Pons (tissue), 1 donor: ENCODE results near the gene RGS12.

Experiments
- DNase-seq: peaks from one replicate; pipeline ENCODE4 v3.0.0-alpha.2; 2016; ENCODE audit warnings: low spot score

The RGS12 gene

GRCh38 chr4:3283916-3284315 lies 8.9 kb upstream of the RGS12 start:
- no peak for DNase-seq

DNA sequence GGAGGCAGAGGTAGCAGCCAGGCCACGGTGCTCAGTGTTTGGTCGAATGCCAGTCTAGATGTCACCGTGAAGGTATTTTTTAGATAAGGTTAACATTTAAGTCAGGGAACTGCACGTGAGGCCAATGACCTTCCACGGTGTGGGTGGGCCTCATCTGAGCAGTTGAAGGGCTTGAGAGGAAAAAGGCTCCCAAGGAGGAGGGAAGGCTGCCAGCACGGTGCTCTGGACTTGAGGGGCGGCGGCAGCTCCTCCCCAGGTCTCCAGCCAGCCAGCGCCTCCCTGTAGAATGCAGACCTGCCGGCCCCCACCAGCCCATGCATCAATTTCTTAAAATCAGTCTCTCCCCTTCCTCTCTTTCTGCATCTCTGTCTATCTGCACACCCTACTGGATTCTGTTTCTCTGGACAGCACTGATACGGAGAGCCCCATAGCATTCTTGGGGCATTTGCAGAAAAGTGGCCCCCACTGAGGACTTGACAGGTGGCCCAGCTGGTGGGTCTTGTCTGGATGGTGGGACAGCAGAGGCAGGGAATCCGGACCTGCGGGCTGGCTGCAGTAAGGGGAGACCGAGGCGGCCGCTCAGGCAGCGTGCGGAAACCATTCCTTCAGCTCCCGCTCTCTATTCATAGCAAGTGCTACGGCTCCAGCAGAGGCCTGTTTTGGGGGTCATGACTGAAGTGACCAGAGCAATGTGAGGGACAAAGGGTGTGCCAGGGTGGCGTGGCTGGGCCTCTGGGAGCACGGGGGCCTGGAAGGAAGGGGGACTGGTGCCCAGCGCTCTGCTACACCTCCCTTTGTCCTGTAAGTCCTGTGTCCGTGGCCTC lies 7.9 kb upstream of the RGS12 start:
- no peak for DNase-seq

GRCh38 chr4:3285558-3286334 lies 7.1 kb upstream of the RGS12 start:
- peak; percentile 54 for DNase-seq

GRCh38 chr4:3286335-3287175 lies 6.3 kb upstream of the RGS12 start:
- no peak for DNase-seq

GRCh38 chr4:3287271-3287971 lies 5.4 kb upstream of the RGS12 start:
- DNase-seq: no peak

DNA sequence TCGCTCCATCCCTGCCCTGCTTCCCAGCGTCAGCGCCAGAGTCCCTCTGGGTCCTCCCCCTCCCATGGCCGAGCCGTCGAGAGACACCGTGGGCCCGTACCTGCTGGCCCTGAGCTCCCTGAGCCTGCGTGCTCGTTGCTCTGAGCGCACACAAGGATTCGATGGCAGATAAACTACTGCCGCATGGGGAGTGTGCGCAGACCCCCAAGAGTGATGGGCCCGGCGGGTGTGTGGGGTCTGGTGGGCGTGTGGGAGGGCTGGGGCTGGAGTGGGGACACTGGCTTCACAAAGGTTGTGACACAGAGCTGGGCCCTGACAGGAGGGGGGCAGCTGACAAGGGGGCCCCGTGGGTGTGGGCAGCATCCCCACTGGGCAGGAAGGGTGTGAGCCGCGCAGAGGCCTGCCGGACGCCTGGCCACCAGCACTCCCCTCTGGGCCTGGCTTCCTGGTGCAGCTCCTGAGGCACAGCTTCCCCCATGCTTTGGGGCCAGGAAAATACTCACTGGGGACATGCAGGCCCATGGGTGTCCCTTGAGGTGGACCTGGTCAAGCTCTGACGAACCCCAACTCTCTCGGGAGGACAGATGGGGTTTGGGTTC lies 4.8 kb upstream of the RGS12 start:
- DNase-seq: no peak

DNA sequence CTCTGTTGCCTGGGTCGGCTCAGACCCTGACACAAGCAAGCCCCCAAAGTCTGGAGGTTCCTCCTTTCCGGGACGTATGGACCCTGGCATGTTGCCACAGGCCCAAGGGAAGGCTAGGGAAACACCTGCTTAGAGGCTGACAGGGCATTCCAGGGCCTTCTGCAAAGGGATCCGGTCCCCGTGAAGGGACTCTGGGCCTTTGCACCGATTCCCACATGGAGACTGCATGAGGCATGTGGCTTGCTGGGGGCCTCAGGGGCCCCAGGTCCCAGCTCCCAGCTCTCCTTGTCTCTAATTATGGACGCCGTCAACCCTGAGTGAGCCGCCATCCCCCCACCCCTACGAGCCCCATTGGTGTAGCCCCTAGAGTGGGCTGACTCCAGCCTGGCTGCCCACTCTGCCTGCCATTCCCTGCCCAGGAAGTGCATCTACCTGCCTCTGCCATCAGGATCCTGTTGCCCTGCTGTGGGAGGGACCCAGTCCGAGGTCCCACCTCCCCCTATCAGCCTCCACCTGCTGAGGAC lies 4.2 kb upstream of the RGS12 start:
- DNase-seq: no peak

DNA sequence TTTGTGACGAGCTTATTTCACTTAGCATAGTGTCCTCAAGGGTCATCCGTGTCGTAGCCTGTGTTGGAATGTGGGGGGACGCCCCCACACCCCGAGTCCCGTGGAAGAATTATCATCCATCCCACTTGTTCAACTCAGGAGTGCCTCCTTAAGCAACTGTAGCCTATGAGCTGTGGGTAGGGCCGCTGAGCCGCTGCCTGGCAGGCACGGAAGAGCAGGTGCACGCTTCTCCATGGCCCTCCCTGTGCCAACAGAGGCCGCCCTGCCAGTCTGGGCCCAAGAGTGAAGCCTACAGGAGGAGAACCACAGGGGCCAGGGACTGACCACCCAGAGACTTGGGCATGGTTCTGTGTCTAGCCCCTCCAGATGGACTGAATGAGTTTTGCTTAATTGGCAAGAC lies 2.3 kb upstream of the RGS12 start:
- no peak for DNase-seq

- no peak for DNase-seq
These were observed 1.9 kb upstream of the RGS12 start for GRCh38 chr4:3290889-3291321.

DNA sequence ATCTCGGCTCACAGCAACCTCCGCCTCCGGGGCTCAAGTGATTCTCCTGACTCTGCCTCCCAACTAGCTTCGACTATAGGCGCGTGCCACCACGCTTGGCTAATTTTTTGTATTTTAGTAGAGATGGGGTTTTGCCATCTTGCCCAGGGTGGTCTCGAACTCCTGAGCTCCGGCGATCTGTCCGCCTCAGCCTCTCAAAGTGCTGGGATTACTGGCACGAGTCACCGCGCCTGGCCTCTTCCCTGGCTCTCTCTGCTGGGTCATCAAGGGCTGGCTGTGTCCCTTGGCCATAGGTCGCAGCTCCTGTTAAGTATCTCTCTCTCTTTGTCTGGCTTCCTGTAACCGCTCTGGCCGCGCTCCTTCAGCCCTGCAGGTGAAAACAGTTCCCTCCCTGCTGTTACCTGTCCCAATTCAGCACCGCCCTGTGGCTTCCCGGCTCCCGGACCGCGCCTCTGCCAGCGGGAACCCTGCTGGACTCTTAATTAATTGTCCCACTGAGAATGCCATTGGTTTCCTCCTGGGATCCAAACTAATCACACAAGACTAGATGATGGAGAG lies 1.3 kb upstream of the RGS12 start:
- peak; percentile 40 for DNase-seq

GRCh38 chr4:3291969-3292570 lies 751 bp upstream of the RGS12 start:
- DNase-seq: peak; percentile 16

DNA sequence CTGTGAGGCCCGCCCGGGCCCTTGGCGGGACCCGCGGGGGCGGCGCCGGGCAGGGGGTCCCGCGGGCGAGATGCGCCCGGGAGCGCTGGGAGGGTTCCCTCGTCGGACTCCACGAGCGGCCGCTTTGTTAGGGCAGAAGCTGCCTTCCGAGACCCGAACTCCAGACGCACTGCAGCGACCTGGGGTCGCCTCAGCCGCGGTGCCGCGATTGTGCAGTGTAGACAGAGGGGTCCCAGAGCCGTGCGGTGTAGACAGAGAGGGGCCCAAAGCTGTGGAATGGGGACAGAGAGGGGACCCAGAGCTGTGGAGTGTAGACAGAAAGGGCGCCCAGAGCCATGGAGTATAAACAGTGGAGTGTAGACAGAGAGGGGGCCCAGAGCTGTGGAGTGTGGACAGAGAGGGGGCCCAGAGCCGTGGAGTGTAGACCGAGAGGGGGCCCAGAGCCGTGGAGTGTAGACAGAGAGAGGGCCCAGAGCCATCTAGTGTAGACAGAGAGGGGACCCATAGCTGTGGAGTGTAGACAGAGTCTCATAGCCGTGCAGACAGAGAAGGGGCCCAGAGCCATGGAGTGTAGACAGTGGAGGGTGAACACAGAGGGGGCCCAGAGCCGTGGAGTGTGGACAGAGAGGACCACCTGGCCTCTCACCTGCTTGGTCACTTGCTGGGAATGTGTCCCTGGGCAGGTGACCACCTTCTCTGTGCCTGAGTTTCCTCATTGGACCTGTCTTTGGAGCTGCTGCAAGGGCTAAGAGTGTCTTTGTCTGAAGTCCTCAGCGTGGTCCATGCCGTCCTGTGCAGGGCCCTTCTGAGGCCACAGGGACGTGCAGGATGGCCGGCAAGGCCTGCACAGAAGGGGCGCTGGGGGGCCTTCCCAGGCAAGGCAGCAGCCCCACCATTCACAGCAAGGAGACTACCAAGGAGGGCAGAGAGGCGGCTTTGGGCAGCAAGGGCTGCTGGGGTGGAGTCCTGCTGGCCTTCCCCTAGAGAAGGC lies 875 bp downstream of the RGS12 start:
- no peak for DNase-seq

DNA sequence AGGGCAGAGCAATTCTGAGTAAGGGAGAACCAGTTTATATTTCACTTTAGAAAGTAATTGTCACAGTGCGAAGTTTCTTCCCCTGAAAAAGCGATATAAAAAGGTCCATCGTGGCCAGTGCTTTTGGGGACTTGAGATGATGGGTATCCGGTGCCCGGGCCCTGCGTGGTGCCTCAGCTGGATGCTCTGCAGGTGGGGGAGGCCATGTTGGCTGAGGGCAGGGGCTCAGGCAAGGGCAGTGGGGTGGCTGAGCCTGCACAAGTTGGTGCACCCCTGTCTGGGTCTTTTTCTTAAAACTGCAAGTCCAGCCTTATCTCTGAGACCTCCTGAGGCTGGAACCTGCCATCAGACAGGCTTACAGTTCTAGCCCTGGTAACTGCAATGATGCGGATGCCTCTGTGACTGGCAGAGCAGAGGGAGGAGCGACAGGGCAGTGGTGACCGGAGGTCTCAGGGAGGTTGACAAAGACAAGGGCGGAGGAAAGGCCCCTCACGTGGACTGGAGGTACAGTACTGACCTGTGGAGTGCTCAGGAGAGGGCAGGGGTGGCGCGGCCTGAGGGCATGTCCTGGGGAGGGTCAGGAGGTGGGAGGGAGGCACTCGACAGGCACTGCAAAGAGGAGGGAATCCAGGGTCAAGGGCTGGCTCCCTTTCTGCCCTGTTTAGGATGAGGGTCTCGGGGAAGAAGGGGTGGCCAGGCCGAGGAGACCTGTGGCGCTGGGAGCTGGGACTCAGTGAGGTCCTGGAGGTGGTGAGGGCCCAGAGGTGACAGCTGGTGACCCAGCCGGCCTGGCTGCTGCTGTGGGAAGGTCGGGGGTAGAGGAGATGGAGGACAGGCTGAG lies 1.8 kb downstream of the RGS12 start:
- DNase-seq: no peak

GRCh38 chr4:3295837-3296624 lies 3.2 kb downstream of the RGS12 start:
- DNase-seq: no peak

DNA sequence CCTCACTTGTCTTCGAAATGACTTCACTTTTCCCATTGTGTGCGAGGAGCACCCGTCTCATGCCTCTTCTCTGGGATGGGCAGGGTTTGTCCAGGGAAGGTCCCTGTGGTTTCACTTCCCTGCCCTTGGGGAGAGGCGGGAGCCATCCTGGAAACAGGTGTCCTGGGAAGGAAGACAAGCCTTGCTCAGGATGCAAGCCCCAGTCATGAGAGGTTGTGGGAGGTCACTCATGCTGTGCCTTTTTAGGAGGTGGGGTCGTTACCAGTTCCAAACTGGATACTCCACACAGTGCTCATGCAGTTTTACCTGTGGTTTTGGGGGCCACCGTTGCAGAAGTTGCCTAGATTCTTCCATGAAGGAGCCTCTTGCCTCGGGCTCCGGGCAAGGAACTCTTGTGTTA lies 3.8 kb downstream of the RGS12 start:
- no peak for DNase-seq

- no peak for DNase-seq
These were observed 4.4 kb downstream of the RGS12 start for GRCh38 chr4:3297066-3297859.
